Measurements from ENCODE around the gene NT5DC3. TPM values are rescaled to one million over a fixed set of nuclear protein-coding genes. Genes with fewer than 3 reads are reported as not detected.

The NT5DC3 gene
- total RNA-seq, result 24.1 and 27.6 TPM in 2 replicates

DNA sequence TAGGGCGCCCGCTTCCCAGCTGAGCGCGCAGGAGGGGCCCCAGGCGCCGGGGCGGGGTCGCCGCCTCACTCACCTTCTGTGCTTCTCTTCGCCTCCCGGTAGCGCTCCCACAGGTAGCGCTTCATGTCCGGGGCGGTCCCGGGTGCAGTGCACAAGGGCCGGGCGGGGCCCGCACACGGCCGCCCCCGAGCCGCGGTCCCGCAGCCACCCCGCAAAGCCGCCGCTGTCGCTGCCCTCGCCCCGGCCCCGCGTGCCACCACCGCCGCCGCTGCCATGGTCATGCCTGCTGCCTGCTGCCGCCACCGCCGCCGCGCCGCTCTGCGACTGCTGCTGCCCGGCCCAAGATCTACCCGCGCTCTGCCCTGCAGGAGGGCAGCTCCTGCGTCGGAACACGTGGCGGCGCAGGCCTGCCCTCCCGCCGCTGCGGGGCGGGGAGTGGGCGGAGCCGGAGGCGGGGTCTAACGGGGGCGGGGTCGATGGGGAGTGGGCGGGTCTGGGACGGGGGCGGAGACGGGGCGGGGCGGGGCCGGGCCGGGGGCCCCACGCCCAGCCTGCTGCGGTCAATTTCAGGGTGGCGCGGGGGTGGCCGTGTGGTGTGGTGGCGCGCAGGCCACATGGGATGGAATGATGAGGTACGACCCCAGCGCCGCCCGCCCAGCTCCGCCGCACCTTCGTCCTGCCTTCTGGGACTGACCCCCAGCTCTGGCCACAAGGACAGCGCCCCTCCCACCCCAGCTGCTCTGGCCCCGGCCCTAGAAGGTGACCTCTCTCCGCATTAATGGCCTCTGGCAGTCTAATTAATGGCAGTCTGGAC lies at the start of gene NT5DC3:
TSS of gene NT5DC3 (minus strand) at position 359 of the 814 bp plus-strand sequence. CDS start at position 281, 78 bp downstream.

Other genes starting within 250 kb of the NT5DC3 start
- gene HSP90B1, start 89.2 kb upstream of the NT5DC3 start, total RNA-seq, result 1,062 and 1,767 TPM in 2 replicates
- 15.2 and 17.9 TPM in 2 replicates for gene TDG, start 124.6 kb upstream of the NT5DC3 start, total RNA-seq
- gene GLT8D2, start 209.0 kb upstream of the NT5DC3 start, total RNA-seq, result 19.0 and 36.7 TPM in 2 replicates
- 25.6 and 28.1 TPM in 2 replicates for gene HCFC2, start 223.3 kb upstream of the NT5DC3 start, total RNA-seq

Measured in uterine smooth muscle cell (primary cell).